Measurements from ENCODE around the gene PTGIS. TPM values are rescaled to one million over a fixed set of nuclear protein-coding genes. Genes with fewer than 3 reads are reported as not detected.

Gene PTGIS
- total RNA-seq, 1 experiment from 2014 or later, result 20.0 TPM

DNA sequence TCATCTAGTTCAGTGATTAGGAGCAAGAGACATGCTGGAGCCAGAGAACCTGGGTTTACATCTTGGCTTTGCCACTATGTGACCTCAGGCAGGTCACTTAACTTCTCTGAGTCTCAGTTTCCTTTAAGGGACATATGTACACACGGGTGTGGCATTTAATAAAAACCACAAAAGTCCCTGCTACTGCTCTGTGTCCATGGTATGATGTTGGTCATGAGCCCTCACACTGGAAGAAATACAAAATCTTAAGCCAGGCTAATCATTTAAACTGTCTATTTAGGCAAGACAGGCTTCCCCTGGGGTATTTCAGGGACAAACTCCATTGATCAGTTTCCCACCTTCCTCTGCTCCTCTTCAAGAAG lies 12.9 kb upstream of the PTGIS start:
- no CpG with 5 or more reads among the region's 1 CpG for WGBS (ENCODE audit: extremely low coverage, insufficient read length, low lambda C conversion rate)
- no peak overlapping the region for H2BK20ac ChIP-seq (ENCODE audit: low read depth, low read length, poor library complexity, severe bottlenecking)
- H3K4me1 Mint-ChIP-seq, result peaks cover 9 to 14% of the 10 kb centered on the region in 2 experiments
- H4K8ac ChIP-seq (replicated peaks; ENCODE audit: insufficient read length, low read depth, low read length), result no peak overlapping the region
- H3K79me1 ChIP-seq (ENCODE audit: insufficient read depth, low read depth, low read length, poor library complexity, severe bottlenecking), result no peaks in the 10 kb centered on the region
- no peak overlapping the region for H2AK5ac ChIP-seq (ENCODE audit: insufficient read length, low read length)
- H3K23me2 ChIP-seq (ENCODE audit: insufficient read length, low read depth, low read length, poor library complexity, severe bottlenecking), result no peaks in the 10 kb centered on the region
- no peaks in the 10 kb centered on the region; the same call in 1 of the 2 replicates for H3K27me3 ChIP-seq (ENCODE audit: insufficient read depth, low read length)
- H4K91ac ChIP-seq (ENCODE audit: insufficient read length, low read depth, low read length), result no peak overlapping the region
- H3K18ac ChIP-seq (ENCODE audit: insufficient read length, low read depth, low read length), result no peak overlapping the region
- no peak overlapping the region for H2BK15ac ChIP-seq (ENCODE audit: low read depth, low read length)
- H3K23ac ChIP-seq (ENCODE audit: insufficient read length, low read depth, low read length), result no peak overlapping the region
- H3K36me3 Mint-ChIP-seq (ENCODE audit: insufficient read depth in 1 of 3, low read depth in 3 of 3), result peaks cover 0 to 4% (median 2%) of the 10 kb centered on the region in 3 experiments; a peak in 4 of 7 replicates
- H2BK5ac ChIP-seq (ENCODE audit: insufficient read length, low read length), result no peak overlapping the region
- H3K4me3 Mint-ChIP-seq, result no peak overlapping the region
- H3K4me2 ChIP-seq (ENCODE audit: insufficient read depth, insufficient read length, low read length), result no peak overlapping the region
- H3K27ac Mint-ChIP-seq, result peak overlapping the region in 1 of 3 experiments; percentile 38; a peak in 1 of 7 replicates
- no peak overlapping the region for H3K9ac ChIP-seq (ENCODE audit: extremely low read depth, insufficient read length, low read length)
- TF ChIP-seq, protein P1, sequence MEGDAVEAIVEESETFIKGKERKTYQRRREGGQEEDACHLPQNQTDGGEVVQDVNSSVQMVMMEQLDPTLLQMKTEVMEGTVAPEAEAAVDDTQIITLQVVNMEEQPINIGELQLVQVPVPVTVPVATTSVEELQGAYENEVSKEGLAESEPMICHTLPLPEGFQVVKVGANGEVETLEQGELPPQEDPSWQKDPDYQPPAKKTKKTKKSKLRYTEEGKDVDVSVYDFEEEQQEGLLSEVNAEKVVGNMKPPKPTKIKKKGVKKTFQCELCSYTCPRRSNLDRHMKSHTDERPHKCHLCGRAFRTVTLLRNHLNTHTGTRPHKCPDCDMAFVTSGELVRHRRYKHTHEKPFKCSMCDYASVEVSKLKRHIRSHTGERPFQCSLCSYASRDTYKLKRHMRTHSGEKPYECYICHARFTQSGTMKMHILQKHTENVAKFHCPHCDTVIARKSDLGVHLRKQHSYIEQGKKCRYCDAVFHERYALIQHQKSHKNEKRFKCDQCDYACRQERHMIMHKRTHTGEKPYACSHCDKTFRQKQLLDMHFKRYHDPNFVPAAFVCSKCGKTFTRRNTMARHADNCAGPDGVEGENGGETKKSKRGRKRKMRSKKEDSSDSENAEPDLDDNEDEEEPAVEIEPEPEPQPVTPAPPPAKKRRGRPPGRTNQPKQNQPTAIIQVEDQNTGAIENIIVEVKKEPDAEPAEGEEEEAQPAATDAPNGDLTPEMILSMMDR (conservative IDR thresholded peaks at IDR 0.05), result no peak
- H4K5ac ChIP-seq (ENCODE audit: insufficient read length, low read depth, low read length), result no peak overlapping the region
- no peaks in the 10 kb centered on the region for H4K20me1 ChIP-seq (ENCODE audit: control insufficient read depth, insufficient read depth, insufficient read length)
- peaks cover 4% of the 10 kb centered on the region for H3K27me3 Mint-ChIP-seq (ENCODE audit: low read depth)
- no peaks in the 10 kb centered on the region for H3K4me1 ChIP-seq (ENCODE audit: insufficient read depth, low read length)
- H3K9me3 ChIP-seq (ENCODE audit: control insufficient read depth, low read depth, low read length), result no peaks in the 10 kb centered on the region
- DNase-seq, result no peak
- H3K4ac ChIP-seq (ENCODE audit: low read depth, low read length), result no peak overlapping the region
- H3K9me3 Mint-ChIP-seq, result peaks cover 4% of the 10 kb centered on the region in 2 experiments; a peak in 3 of 5 replicates
- H2BK120ac ChIP-seq (ENCODE audit: low read depth, low read length, poor library complexity, severe bottlenecking), result no peak overlapping the region
- no peak overlapping the region for H3T11ph ChIP-seq (ENCODE audit: low read length)
- no peaks in the 10 kb centered on the region for H3K79me2 ChIP-seq (ENCODE audit: insufficient read depth, low read length)
- H3K27ac ChIP-seq (ENCODE audit: insufficient read length, low read depth, low read length), result no peak overlapping the region
- no peak overlapping the region for H2AFZ ChIP-seq (ENCODE audit: low read length)
- no peak overlapping the region for H2BK12ac ChIP-seq (ENCODE audit: insufficient read length, low read depth, low read length)
- H3K14ac ChIP-seq (ENCODE audit: insufficient read depth, low read length), result no peak overlapping the region
- H3K56ac ChIP-seq (ENCODE audit: insufficient read length, low read depth, low read length), result no peak overlapping the region

Measured in H9 (cell line).